ENCODE measurements around the gene HDAC4.
A peak's percentile ranks its signal among the peaks of the same experiment; 100 is the strongest.

Gene HDAC4

DNA sequence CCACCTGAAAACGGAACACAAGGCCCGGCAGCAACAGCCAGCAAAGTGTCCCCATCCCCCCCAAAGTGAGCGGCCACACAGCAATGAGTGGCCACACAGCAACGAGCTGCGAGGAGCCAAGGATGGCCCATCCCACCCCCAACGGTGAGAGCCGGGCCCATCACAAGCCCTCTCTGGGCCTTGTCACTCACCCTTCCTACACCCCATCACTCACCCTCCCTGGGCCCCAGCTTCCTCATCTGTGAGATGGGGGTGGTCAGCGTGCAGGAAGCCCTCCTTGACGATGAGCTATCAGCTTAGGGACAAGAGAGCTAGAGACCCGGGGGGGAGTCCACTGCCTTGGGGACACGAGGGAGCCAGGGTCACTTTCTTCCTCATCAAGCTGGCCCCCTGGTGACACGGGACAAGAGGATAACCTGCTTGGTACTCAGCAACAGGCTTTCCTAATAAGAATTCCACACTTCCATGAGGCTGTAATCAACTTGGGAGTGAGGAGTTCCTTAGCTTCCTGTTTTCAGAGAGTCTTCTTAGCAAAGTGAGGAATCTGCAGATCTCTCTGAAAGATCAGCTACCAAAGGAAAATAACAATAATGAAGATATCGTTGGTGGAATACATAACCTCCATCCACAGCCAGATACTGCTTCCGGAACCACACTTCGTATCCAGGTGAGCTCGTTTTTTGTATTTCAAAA lies 92.8 kb downstream of the HDAC4 start:
- no peak for DNase-seq (ENCODE audit: low spot score)

DNA sequence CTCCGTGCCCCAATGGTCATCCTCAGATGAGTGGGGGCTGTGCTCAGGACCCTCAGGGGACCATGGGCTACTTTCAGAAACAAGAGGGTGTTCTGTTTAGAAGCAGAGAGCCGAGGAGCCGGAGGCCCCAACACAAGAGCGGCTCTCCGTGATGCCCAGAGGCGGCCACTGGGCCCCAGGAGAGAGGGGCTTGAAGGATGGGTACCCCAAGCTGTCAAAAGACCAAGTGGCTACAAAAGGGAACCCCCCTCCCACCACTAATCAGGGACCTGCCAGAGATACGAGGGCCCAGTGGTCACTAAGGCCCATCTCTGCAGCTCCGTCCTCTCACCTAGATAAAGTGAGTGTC lies 93.6 kb downstream of the HDAC4 start:
- DNase-seq (ENCODE audit: low spot score), result no peak

DNA sequence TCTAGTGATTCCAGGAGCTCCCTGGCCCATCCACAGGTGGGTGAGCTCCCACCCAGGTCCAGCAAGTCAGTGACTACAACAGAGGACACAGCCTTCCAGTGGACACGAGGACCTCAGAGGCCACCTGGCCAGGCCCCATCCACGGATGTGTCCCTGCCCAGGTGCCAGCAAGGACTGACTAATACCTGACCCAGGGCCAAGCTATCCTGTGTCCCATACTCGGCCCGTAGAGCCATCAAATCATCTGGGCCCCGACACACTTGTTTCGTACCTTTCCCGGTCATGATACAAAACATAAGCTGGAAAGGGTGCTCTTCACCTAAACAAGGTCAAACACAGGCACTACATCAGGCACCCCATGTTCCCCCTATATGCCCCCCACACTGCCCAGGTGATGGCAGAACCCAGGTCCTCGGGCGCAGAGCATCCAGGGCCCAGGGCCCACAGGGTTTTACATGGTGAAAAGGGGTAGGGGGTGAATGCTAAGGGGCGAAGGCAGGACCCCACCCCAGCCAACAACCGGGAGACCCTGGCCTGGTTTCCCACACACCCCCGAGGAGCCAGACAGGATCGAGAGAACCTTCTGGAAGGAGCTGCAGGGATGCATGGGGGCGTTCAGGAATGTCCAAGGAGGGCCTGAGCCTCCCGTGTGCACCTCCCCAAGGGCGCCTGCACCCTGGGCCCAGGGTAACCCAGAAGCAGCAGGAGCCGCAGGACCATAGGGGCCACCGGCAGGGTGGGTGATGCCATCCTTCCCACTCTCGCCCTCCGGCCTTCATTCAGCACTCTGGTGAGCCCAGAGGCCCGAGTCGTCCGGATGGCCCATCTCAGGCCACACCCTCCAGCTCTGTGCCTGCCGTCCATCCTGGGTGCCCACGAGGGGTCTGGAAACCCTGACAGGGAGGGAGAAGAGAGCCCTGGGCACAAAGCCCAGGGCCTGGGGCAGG lies 94.3 kb downstream of the HDAC4 start:
- DNase-seq (ENCODE audit: low spot score), result no peak

DNA sequence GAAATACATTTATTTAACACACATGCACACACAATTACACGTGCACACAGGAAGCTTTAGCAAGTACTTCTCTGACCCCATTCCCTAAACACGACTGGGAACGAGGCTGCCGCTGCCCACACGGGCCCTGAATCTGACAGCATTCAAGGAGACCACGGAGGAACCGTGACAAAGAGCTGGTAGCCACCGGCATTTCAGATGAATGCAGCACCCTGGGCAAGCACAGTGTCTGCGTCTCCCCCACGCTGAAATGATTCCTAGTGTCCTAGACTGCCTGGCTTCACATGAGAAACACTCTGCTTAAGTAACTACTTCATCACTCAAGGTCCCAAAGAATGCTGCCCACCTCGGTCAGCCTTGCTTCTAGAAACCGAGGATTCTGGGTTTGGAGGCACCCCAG lies 95.0 kb downstream of the HDAC4 start:
- DNase-seq (ENCODE audit: low spot score), result no peak

DNA sequence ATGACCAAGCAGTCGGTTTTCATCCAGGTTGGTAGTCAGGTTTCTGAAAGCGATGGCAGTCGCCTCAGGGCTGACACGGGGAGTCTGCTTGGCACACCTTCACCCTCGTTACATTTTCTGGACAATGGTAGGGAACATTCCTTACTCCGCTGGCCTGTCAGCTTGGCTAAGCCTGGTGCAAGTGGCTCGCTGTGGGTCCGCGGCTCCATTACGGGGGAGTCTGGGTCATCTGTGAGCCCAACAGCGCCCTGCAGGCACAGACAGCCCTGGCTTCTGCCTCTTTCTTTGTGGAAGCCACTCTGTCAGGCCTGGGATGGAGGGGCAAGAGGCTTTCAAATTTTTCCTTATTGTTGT lies 95.6 kb downstream of the HDAC4 start:
- DNase-seq (ENCODE audit: low spot score), result no peak

DNA sequence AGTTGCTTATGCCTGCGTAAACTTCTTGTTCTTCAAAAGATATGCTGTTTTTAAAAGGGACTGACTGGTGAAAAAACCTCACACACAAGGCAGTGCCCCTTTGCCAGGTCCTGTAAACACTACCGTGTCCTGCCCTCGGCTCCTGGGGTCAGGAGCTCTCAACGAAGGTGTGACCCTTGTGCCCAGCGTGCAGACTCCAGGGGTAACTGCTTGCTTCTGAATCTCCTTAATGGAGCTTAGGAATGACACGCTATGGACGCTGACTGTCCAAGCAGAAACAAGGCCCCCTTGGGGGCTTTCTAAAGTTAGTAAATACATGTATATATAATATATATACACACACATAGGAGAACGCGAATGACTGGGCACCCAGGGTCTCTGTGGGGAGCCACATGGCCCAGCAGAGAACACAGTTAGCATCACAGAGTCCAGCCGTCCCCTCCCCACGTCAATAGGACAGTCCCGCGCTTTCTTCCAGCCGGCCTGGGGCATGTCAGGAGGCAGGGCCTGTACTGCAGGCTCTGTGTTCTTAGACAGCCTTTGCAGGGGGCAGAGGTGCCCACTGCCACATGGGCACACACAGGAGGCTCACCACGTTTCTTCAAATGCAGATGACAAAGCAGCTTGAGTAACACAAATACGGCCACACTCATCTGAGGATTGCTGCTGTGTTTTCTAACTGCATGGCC lies 96.1 kb downstream of the HDAC4 start:
- DNase-seq (ENCODE audit: low spot score), result no peak

DNA sequence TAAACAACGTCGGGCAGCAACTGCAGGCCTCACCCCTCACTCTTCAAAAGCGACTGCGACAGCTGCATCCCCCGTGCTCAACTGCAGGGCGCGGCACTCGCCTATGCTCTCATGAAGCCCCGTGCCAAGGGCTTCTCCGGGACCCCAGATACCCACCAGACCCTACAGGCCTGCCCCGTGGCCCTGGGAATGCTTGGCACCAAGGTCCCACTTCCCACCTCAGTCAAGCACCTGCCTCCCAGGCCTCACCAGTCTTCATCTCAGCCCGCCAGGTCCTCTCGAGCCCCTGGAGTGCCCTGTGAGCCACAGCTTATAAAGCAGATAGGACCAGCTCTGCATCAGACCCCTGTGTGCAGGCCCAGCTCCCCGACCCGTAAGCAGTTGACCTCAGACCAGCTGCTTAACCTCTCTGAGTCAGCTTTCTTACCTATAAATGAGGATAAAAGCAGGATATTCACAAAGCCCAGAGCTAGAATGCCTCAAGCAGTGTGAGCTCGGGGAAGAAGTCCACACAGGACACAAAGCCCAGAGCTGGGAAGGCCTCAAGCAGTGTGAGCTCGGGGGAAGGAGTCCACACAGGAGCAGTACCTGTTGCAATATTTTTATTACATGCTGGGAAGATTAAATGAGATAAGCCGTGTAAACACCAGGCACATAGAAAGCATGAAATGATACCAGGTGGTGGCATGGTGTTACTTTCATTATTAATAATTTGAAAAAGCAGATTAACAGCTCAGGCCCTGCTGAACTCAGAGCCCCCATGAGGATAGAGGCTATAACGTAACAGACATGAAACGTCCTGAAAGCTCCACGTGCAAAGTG lies 96.9 kb downstream of the HDAC4 start:
- peak; percentile 76 for DNase-seq (ENCODE audit: low spot score)

DNA sequence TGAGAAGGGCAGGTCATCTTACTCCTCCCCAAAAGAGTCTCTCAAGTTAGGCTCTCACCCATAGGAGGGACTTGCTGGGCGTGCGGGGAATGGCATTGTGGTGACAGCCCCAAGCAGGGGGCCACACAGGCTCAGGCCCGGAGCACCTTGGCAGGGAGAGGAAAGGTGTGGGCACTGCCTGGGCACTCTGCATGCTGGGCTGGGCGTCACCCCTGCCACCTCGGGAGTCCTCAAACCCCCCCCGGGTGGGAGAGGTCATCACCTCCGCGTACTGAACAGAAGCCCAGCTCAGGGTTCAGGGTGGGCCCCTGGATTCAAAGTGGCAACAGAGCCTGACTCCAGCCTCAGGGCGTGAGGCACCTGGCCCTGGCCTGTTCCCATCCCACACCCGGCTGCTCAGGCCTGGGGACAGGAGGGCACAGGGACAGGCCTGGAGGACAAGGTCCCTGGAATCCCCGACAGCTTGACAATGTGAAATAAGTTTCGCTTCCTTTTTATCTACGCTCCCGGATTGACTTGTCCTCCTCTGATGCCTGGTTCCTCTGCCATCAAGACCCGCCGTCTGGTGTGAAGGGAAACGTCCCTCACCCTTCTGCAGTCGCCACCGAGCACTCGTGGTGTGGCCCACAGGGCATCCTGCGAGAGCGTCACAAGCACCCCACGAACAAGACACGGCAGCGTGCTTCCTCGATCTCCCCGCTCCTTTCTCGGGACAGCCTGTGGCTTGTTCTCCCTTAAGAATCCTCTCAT lies 97.8 kb downstream of the HDAC4 start:
- no peak for DNase-seq (ENCODE audit: low spot score)

DNA sequence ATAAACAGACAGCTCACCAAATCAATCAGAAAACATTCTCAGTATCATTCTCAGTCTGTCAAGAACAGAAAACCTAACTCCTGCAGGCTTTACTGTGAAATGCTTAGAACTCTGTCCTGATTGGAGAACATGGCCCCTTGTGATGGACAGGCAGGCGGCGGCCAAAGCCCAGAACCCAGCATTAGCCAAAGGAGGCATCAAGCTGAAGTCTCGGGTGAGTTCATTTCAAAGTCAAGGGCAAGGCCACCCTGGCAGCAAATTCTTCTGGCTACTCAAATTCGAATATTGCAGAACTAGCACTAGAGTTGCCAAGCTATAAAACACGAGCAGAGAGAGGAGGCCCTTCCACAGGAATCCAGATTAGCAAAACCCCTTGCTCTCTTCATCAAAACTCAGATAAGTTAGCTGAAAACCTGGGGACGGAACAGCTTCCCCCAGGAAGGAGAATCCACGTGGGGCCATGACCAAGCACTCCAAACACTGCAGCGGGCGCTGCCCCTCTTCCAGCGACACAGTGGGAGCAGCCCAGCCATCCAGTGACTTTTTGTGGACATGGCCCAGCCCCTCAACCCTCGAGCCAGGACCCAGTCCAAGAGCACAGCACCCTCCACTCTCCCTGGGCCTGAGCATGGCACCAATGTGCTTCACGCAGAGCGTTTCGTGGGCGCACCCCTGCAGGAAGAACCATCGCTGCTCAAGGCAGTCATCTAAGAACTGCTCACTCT lies 98.6 kb downstream of the HDAC4 start:
- no peak for DNase-seq (ENCODE audit: low spot score)

DNA sequence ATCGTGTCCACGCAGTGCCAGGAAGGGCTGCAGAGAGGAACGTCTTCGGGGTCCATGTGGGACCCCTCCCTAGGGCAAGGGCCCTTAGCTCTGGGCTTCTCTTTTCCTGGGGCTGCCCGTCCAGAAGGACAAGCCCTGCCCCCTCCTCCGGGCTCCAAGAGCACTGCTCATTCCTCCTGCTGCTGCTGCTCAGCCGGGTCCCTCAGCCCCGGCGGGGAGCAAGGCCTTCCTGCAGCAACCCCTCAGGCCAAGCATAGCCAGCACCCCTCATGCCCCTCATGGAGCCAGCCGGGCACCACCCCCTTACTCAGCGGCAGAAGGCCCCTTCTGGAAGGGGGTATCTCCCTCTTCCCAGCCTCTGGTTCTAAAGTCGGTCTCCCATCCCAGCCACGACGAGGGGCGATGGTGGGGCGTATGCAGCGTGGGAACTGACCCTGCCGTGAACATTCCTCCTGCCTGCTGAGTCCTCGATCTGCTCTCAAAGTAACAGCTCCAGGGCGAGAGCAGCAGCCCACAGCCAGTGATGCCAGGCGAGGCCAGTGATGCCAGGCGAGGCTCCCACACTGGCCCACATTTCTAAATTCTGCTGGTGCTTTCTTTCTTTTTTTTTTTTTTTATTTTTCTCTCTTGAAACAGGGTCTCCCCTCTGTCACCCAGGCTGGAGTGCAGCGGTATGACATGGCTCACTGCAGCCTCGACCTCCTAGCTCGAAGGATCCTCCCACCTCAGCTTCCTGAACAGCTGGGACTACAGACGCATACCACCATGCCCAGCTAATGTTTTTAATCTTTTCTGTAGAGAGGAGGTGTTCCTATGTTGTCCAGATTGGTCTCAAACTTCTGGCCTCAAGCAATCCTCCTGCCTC lies 99.7 kb downstream of the HDAC4 start:
- no peak for DNase-seq (ENCODE audit: low spot score)

DNA sequence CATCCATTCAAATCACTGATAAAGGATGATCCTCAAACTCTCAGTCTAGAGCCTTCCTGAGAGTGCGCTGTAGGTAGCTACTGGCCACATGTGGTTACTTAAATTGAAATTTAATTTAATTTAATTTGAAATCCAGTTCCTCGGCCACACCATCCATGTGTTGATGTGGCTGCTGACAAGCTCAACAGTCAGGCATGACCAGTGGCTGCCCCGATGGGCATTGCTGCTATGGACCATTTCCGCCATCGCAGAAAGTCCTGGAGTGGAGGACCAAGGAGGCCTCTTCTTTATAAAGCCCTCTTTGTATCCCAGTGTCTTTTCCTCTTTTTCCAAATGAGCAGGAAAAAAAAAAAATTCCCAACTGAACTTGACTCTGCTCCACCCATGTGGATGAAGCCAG lies 100.6 kb downstream of the HDAC4 start:
- no peak for DNase-seq (ENCODE audit: low spot score)

DNA sequence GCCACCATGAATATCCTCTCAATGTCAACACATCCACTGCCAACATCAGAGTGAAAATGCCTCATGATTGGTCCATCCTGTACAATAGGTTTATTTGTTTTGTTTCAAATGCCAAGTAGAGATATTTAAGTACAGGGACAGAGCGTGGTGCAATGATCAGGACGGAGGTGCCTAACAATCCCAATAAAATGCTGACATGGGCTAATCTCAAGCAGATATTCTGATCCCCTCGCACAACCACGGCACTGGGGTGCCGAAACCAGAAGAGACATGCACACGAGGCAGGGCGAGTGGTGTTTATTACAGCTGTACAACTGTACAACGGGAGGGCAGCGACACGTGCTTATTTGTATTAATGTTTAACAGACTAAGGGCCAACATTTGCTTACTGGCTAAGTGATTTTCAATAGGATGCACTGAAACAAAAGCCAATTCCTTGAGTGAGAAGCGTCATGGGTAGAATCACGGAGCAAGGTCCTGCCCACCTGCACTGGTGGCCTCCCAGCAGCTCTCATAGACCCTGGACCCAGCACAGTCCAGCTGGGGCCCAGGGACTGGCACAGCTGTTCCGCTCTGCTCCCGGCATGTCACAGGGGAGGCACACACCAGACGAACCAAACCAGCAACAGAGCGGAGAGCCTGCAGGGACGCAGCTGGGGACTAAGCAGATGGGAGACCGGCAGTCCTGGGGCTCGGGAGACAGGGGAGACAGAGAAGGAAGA lies 101.4 kb downstream of the HDAC4 start:
- DNase-seq (ENCODE audit: low spot score), result no peak

DNA sequence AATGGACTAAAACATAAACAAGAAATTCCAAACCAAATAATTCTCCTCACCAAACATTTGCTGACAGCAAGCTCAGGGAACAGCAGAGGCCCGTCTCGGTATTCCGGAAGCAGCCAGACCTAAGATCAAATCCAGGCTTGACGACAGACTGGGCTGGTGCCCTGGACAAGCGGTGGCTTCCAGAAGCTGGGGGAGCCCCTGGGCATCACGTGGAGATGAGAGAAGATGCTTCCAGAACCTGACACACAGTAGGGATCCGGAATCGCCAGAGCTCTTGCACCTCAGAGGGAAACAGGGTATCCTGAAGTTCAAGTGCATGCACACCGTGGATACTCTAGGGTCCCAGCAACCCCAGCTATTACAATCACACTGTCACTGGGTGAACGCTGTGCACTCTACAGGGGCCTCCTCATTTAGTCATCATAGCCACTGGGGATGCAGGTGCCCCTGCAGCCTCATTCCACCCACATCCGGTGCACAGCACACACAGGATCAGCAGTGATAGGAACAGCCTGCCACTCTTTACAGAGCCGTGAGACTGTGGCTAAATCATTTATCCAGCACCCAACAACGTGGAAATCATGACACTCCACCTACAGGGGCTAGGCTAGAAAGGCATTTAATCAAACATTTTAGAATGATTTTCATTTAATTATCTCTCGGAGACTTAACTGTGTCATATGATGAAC lies 102.6 kb downstream of the HDAC4 start:
- peak; percentile 64 for DNase-seq (ENCODE audit: low spot score)

DNA sequence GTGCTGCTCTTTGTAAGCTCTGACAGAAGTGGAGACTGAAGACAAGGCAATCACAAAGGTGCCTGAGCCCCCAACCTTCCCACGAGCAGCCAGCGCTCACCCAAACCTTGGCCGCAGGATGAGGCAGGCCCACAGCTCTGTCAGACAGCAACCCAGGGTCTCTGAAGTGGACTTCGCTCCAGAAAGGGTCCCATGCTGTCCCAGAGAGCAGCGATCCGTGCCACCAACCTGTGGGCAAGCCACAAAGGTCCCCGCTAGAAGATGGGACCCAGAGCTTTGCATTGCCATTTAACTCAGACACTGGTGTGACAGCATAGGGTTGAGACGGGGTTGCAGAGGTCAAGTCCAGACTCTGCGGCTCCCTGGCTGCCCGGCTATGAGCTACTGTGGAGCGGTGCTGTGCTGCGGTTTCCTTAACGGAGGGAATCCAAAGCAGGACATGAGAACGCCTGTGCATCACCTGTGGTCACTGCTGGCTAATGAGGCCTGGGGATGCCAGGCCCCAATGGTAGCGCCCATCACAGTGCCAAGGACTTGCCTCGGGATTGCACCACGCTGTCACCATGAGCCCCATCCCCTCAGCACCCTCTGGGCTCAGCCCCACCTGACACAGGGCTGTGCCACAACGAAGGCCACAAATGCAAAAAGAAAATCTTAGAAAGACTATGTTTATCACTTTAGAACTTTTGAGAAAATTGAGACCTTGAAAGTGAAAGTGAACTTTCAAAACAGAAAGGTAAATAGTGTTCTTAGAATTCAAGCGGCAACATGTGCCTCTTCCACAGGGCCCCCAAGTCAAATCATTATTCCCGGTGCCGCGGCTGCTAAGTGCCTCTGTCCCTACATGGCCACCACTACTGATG lies 103.4 kb downstream of the HDAC4 start:
- no peak for DNase-seq (ENCODE audit: low spot score)

DNA sequence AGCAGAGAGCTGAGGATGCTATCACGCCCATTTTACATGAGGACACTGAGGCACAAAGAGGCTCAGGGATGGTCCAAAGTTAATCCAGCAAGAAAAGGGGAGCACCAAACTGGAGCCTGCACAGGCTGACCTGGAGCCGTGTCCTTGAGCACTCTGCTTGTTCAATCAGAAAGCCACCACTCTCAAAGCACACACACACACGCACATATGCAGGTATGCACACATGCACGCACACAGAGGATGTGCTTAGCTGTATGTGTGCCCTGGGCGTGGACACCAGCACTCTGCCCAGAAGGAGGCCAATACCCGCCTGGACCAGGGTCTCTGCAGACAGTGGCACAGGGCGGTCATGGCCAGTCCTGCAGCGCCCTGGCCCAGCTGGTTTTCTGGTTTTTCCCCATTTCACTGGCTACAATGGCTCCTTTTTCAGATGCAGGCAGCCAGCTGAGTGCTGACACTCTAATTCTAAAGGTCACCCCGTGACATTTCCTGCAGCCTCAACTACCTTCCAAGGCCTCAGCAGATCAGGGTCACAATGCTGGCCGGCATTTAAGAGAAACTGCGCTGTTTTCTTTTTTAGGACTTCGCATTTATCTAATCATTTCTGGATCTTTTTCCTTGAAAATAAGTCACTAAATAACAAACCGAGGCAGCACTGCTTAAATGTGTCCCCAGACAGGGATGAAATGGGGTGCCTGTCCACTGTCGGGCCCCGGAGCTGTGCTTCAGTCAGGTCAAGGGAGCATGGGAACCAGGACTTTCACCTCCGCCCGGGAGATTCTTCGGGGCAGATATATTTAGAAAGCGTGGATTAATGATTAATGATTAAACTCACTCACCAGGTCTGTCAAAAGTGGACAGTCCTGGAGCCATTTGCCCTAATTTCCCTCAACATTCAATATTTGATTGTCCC lies 104.5 kb downstream of the HDAC4 start:
- DNase-seq (ENCODE audit: low spot score), result no peak

DNA sequence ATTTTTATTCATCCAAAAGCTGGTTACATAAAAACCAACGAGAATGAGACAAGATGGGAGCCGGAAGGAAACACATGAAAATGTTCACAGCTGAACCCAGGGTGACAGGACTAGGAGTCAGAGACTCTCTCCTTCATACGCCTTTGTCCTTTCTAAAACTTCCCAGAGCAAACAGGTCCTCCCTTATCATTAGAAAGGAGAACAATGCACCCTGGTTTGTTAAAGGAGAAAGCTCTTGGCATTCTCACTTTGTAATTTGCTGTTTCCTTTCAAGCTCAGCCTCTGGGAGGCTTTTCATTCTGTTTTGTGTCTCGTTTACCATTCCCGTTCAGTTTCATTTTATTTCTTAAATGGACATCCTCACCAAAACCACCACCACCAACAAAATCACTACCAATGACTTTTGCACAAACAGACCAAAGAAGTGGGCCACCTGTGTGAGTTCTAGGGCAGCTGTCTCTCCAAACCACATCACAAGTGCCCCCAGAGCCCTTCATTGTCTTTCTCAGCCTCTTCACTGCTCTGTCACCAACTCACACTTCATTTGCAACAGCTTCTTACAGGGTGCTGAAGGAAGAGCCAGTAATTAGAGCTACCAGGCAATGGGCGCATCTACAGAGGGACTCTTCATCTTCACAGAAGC lies 105.3 kb downstream of the HDAC4 start:
- no peak for DNase-seq (ENCODE audit: low spot score)

All from activated CD4-positive, alpha-beta T cell treated with anti-CD3 and anti-CD28 coated beads, Interleukin-2, Interleukin-4, amounts not matched to agents 100 ng/mL and 50 ng/mL, durations not matched to agents 16 hours and 8 hours (primary cell).